Dermis microvascular lymphatic vessel endothelial cell (primary cell): ENCODE data around the gene COL1A2. TPM values are rescaled to one million over a fixed set of nuclear protein-coding genes. Genes with fewer than 3 reads are reported as not detected.
A peak's percentile ranks its signal among the peaks of the same experiment; 100 is the strongest.

Experiments used
- DNase-seq, 2 donors: peaks; one replicate each; pipeline versions ENCODE4 v3.0.0 to v3.0.0-alpha.2; 2010; ENCODE audit warnings: low read depth in 2 of 2
- total RNA-seq: library from RNA; depleted of rRNA; stranded (reverse); fragments of >200 nt; gene quantifications from 2 replicates; pipeline ENCODE4 v1.2.1, GENCODE V29; 2014

The COL1A2 gene
- total RNA-seq, 1 donor from 2014 or later, result 0.39 TPM

DNA sequence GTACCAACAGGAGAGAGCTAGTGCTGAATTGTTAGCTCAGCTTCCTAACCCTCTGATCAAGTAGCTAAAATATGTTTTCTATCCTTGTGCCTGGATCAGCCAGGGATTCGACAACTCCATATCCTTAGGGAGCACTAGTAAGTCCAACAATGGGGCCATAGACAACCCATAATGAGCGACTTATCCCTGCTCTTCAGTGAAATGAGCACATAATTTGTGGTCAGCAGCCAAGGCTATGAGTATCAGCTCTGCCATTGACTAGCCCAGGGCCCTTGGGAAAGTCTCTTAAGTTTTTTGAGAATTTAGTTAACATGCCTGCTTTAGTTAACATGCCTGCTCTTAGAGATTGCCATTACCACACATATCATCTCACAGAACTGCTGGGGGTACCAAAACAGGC is 39.3 kb downstream of the COL1A2 start:
- DNase-seq, result no peak

DNA sequence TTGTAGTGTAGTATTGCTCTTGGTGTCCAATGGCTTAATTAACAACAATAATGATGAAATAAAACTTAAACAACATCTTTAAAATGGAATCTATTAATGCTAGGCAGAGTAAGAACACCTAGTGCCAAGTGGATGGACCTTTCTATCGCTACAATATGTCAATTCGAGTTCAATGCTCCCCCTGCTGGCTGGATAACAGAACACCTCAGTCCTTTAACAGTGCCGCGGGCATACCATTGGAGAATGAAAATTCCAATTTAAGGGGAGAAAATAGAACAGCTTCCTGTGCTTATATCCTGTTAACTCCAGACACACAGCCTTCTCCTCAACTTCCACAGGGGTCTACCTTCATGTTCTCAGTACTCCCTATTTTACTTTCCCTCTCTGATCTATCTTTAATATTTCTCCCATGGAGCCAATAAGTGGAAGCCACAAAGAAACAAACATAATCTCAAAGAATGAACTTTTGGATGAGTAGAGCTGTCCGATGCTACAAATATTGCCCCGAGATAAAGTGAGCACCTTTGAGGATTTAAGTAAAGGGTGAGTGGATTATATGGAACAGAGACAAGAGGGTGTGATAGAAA is 41.4 kb downstream of the COL1A2 start:
- DNase-seq, result peak; percentile 59 to 73

DNA sequence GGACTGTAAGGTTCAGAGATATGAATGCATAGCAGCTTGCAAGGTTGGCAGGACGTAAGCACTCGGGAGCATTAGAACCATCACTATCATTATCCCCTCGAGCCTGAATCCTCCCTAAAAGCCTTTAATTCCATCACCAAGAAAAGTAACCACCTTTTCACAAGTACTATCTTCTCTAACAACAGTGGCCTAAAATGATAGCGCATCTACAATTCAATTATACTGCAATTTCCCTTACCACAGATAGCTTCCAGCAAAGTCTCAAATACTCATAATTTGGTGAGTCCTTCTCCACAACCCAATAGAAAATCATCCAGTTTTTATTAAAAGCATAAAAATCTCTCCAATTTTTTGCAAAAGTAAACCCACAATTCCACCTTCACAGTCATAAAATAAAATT is 42.0 kb downstream of the COL1A2 start:
- DNase-seq, result no peak

DNA sequence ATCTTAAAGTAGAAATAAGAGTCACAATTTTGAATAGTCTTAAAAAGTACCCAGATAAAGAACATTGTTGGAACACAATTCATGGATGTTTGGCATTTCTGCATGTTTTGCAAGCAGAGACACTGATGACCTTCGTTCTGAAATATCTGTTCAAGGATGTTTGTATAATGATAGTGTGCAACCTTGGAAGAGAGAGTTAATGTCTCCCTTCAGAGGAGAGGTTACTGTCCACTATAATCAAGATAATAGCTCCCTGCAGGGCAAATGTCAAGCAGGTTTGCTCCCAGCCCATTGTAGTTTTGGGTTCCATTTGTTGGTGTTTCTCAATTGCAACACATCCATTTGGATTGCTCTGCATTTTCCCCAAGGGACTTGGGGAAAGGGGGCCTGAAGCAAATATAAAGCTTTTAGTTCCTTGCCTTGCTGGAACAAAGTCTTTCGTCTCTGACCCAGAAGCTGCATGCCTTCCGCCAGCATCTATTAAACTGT is 45.2 kb downstream of the COL1A2 start:
- DNase-seq, result no peak

DNA sequence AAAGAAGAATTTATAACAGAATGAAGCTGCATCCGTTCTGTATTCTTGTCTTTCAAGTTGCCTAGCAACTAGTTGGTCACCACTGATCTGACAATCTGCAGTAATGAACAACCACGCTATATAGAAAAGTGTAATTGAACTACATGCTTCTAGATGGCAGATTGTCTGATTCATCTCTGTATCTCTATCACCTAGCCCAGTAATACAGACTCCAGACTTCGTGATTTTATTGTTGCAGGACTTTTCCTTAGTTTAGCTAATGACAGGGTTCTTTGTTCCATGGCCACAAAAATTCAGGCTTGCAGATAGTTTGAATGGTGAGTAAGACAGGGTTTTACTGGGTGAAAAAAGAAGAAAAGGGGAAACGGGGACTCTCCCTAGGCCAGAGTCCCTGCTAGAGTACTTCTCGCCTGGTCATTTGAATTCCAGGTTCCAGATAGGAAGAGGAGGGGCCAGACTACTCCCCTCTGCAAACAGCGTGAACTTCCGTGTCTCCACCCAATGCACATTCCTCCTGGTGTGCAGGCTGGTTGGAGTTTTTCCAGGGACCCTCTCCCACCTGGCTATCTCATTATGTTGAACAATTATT is 45.9 kb downstream of the COL1A2 start:
- no peak for DNase-seq

DNA sequence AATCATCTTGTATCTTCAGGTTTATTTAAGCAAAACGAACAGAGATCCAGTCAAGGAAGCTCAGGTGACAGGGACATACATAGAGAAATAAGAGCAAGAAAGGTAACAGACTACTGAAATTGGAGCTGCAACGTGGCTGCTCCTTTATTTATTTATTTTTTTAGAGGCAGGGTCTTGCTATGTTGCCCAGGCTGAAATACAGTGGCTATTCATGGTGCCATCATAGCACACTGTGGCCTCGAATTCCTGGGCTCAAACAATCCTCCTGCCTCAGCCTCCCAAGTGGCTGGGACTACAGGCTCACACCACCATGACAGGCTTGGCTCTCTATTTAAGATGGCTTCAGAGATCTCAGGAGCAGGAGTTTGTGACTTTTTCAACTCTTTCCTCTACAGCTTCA is 46.4 kb downstream of the COL1A2 start:
- no peak for DNase-seq

DNA sequence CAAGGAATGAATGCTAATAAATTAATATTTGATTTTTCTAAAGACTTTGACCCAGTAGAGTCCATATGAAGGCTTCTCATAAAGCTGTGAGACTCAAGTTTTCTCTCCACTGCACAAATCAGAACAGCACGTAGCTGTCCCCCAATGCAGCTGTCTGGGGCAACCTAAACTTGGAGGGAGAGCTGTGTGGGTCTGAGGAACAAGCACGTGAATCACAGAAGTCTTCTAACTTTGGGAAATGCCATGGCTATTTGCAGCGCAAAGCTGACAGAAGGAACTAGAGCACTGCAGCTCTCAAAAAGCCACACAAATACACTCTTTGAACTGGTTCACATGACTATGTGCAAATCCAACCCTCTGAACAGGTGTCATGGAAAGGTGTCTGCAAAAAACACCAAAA is 47.9 kb downstream of the COL1A2 start:
- no peak for DNase-seq

DNA sequence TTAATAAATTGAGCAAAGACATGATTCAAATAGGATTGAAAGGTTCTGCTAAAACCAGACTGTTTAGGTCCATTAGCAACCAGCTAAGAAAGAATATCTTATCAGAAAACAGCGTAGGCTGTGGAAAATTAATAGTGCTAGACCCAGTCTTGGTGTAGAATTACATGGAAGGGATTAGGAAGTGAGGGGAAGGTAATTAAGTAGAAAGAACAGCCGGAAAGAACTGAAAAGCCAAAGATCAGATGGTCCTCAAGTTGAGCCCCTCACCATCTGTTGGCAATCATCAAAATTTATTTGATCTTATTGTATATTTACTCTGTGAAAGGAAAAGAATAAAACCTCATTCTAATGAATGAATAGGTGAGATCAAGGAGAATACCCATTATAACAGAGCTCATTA is 50.1 kb downstream of the COL1A2 start:
- DNase-seq, result no peak

DNA sequence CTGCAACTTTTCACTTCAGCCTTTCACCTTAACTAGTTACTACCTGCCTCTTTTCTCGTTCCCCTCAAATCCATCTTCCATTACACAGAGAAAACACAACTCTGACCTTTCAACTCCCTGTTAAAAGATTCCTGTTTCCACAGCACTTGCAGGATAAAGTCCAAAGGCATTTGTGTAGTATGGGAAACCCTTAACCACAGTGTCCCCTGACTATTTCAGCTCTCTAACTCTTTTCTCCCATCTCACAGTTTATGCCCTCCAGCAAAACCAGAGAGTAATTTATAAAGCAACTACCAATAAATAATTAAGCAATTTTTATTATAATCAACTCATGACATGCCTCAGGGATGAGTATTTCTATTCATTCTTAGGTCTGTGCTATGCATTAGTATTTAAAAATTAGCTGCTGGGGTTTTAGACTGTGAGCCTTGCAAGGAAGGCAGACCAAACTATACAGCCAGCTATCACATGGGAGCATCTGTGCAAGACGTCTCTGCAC is 51.0 kb downstream of the COL1A2 start:
- DNase-seq, result no peak

DNA sequence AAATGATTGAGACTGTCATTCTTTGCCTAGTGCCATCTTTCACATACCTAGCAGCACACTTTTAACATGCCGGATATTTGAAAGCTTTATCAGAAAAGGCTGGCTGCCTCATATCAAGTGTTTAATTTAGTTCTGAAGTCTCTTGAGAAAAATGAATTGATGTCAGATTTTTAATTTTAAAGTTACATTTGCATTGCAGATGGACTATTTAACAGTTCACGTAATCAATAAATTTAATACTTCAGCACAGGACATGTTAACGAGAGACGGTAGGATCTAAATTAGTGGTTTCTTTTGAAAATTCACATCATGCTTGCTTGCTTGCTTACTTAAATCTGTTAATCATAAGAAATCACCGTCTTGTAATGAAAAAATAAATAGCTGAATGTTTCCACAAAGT is 51.6 kb downstream of the COL1A2 start:
- DNase-seq, result no peak

DNA sequence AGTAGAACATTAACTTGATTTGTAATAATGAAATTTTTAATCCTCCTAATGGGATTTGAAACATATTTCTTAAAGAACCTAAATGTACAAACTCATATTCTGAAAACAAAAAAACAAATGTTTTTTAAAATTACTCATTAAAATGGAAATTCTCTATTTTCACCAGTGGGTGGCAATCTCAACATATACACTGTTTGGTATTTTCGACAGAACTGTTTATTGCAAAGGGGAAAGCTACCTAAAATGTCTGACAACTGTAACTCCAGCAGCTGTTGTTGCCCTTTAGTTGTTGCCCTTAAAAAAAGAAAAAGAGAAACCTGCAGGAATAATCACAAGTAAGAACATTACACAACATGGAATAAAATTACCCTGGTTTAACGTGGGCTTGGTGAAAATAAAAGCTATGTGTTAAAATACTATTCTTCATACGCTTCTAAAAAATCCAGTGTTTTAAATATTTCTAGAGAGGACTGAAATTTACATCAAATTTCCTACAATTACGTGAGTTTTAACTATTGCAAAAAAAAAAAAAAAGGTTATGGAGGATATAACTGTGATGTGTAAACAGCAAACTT is 54.5 kb downstream of the COL1A2 start:
- DNase-seq, result peak; percentile 47 to 55

DNA sequence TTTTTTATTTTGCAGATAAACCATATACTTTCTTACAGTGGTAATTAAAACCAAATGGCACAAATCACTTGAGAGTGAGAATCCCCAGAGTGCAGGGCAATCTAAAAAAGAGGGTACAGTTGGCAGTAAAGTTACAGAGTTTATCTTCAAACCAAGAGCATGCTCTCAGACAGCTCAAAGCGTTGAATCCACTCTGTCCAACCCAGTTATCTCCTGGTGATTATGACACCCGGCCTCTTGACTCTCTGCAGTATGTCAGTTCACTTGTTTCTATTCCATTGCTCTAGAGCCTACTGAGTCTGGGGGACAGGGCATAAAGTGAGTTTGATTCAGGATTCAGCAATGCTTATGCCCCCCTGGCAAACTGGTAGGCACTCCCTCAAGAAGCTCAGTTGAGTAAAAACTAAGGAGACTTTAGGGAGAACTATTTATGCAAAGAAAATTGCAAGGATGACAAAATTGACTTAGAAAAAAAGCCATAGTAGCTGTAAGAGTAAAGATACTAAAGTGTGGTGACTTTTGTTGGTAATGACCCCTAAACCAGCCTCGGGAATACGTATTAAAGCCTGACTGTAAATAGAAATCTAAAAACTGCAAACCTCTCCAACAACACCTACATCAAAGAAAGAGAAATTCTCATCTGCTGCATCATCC is 55.5 kb downstream of the COL1A2 start:
- no peak for DNase-seq

DNA sequence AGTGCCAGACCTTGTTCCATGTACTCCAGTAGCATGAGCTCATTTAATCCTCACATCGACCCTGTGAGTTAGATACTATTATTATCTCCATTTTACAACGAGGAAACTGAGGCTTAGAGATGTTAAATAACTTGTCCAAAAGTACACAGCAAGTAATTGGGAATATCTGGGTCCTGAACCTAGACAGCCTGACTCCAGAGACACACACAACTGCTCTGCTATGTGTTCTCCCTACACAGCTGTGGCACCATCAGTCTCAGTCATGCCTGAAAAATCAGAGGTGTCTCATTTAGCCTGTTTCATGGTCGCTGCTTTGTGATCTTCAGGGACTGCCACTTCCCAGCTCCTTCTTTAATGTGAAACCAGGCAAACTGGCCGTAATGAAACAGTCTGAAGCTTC is 56.5 kb downstream of the COL1A2 start:
- no peak for DNase-seq

DNA sequence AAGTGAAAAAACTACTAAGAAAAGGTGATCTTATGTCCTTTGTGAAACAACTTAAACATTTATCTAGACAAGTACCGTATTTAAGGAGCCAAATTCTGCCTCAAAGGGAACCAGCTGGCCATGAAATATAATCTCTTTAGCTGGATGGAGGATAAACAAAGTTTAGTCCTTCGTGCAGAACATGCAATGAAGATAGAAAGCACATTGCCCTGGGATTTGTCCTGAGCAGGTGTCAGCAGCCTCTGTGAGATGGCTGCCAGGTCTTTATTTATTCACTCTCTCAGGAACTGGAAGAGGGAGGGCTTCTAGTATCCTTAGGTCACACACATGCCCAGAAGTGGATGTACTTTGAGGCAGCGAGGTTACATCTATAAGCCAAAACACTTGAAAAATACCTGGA is 57.5 kb downstream of the COL1A2 start:
- DNase-seq, result no peak

DNA sequence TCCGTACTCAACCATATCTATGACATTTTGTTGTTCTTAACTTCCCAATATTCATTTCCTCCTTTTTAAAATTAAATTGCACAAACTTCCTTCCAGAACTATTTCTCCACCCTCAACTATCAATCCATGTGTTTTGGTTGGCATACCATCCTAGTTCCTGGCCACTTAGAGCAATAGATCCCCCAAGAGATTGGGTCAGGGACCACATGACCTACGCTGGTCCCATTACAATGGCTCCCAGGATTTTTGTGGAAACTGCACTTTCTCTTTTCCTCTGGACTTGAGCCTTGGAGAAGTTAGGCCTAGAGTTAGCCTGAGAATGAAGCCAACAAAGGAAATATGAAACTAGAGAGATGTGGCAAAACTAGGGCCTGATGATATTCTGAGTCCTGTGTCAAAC is 59.2 kb downstream of the COL1A2 start:
- no peak for DNase-seq

DNA sequence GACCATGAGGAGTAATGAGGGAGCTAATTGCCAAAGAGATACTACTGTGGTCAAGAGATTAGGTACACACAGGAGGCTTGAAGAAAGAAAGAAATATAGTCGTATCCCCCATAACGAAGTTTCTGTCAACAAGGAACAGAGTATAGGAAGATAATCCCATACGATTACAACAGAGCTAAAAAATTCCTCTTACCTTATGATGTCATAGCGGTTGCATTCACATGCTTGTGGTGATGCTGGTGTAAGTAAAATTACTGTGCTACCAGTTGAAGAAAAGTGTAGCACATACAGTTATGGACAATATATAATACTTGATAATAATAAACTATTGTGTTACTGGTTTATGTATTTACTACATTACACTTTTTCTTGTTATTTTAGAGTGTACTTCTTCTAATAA is 63.3 kb downstream of the COL1A2 start:
- no peak for DNase-seq

DNA sequence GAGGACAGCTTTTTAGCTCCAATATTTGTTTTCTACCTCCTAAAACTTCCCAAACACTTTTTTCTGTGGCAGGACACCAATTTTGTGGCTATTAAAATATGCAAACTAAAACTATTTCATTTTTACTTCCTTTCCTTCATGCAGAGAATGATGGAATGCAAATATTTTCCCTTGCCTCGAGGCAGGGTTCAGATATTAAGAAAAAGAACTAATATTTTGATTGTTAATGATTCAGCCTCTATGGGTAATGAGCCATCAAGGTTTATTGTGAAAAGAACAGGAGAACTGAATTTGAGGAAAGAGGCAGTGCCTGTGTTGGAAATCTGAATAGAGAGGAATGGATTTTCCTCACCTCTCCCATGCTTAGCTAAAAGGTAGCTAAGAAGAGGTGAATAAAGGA is 71.8 kb downstream of the COL1A2 start:
- DNase-seq, result no peak

DNA sequence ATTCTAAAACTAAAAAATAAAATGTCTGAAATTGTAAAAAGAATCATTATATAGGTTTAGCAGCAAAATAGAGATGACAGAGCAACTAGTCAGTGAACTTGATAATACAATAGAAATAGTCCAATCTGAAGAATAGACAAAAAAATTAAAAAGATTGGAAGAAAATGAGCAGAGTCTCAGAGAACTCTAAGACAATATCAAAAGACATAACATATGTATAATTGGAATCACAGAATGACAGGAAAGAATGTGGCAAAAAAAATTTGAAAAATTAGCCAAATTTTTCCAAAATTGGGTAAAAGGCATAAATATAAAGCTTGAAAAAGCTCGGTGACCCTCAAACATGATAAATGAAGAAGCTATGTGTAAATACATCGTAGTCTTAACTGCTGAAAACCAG is 76.9 kb downstream of the COL1A2 start:
- DNase-seq, result no peak

DNA sequence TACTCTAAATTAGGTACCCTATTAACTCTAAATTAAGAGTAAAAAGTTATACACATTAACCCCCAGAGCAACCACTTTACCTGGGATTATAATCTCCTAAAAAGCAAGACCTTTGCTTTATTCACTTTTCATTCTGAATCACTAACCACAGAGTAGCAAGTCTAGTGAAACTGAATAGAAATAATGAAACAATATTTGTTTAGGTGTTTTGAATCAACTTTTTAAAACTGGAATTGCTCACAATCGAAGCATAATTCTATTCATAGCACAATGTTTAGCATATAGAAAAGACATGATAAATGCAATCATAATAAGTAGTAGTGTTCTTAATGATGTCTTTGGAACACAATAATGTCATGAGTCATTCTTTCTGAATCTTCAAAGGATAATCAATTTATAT is 77.9 kb downstream of the COL1A2 start:
- no peak for DNase-seq

DNA sequence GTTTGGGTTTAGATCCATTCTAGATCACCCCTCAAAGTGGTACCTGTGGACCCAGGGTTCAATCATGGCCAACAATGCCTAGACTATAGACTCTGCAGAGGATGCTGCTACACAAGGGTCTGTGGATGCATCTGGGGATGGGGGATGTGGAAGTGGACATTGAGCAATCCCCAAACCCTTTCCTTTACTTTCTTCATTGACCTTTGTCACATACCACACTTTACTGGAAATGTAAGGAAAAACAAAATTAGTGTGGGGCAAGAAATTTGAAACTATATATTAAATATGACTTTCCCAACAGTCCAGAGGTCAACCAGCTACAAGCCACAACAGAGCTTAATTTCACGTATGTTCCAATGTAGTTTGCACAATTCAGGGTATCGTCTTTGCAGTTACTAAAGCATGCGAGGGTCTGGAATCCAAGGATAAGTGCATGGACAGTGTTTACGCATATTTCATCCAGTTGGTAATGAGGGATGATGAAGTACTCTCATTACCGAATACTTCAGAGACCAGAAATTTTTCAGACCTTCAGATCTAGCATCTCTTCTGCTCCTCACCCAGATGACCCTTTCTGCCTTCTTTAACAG is 81.7 kb downstream of the COL1A2 start:
- no peak for DNase-seq

DNA sequence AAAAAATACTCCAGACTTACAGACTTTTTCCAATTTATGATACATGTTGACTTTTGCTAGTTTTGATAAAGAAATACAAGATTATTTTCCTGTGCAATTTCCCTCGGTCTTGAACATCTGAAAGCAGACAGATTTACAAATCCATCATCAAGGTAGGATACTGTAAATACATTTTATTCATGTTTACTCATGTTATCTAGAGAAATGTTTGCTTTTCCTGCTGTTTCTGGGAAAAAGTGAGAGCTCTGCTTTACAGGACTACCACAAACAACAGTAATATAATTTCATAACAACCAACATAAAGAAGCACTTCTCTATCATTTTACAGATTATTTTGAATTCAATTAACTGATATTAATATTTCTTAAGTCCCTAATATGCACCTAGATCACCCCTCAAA is 83.2 kb downstream of the COL1A2 start:
- no peak for DNase-seq

DNA sequence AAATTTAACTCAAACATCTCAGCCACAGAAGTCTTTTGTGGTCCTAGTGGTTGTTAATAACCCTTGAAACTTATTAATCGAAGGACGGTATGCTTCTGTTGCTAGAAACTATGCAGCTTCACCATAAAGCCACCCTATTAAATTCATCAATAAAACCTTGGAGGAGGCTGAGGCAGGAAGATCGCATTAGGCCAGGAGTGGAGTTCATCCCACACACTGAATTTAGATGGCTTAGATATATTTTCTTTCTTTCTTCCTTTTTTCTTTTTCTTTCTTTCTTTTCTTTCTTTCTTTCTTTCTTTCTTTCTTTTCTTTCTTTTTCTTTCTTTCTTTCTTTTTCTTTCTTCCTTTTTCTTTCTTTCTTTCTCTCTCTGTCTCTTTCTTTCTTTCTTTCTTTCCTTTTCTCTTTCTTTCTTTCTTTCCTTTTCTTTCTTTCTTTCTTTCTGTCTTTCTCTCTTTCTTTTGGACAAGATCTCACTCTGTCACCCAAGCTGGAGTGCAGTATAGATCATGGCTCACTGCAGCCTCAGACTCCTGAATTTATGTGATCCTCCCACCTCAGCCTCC is 84.0 kb downstream of the COL1A2 start:
- no peak for DNase-seq
